Nephron (organoid): Measurements from ENCODE around the gene GPR152.

Experiments
- H3K27ac Mint-ChIP-seq, 3 experiments: 2 replicates each; pipeline ENCODE4 v1.8.0; 2020; ENCODE audit warnings: mixed read lengths in 3 of 3, mild to moderate bottlenecking in 2 of 3, moderate library complexity in 1 of 3
- H3K27me3 Mint-ChIP-seq: 2 replicates; pipeline ENCODE4 v1.8.0; 2021; ENCODE audit warnings: low read depth, mild to moderate bottlenecking, moderate library complexity, mixed read lengths
- H3K36me3 Mint-ChIP-seq: 2 replicates; pipeline ENCODE4 v1.8.0; 2020; ENCODE audit warnings: low read depth, mixed read lengths
- H3K4me1 Mint-ChIP-seq: 2 replicates; pipeline ENCODE4 v1.8.0; 2020; ENCODE audit warnings: mixed read lengths
- H3K4me3 Mint-ChIP-seq, 3 experiments: 2 replicates each; pipeline ENCODE4 v1.8.0; 2020; ENCODE audit warnings: mild to moderate bottlenecking in 3 of 3, mixed read lengths in 3 of 3, moderate library complexity in 2 of 3
- H3K9me3 Mint-ChIP-seq: 2 replicates; pipeline ENCODE4 v1.8.0; 2020; ENCODE audit warnings: mixed read lengths
- CTCF ChIP-seq, 3 experiments: fragments of 200-600 bp; sonication (generic); IDR thresholded peaks; one replicate each; pipeline ENCODE4 v1.5.0; 2021; ENCODE audit warnings: antibody characterized with exemption in 3 of 3; ENCODE audit not compliant: unreplicated experiment in 3 of 3

The GPR152 gene

DNA sequence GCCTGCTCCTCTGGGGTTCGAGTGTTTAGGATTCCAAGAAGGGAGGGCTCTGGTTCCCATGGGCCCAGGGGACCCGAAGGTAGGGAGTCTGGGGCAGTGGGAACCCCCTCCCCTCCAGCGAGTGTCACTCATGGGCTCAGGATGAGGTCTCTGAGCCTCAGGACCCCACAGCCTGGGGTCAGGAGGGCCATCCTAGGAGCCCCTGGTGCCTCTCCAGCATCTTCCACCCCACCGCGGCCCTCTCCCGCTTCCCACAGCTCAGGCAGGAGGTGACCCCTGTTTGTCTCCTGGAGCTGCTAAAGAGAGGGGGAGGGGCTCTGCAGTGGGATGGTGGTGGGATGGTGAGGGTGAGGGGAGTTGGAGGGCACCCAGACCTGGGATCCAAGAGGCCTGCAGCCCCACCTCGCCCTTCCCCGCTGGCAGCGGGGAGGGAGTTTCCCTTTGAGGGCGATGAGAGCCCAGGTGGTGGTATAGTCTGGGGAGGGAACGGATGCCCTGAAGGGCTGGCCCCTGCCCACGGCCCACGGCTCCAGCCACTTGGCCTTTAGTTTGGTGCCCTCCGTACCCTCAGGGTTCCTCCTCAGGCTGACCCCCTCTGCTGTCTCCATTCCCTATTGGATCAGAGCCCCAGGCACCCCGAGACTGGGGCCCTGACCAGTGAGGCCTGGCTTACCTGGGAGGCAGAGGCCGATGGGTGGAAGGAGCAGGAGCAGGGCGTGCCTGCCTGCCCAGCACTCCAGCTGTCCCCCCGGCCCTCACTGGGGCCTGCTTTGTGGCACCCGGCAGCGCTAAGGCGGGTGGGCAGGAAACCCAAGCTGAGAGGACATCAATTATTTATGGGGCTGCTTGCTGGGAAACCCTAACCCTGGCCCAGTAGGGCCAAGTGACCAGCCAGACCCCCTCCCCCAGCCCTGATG, 1.5 kb upstream of the GPR152 start:
- no peak for TF ChIP-seq CTCF (IDR thresholded peaks at IDR 0.05; ENCODE audit: unreplicated experiment in 3 of 3)
- Mint-ChIP-seq H3K27ac (no peak overlapping the region), H3K27me3 (peaks cover 4% of the 10 kb centered on the region), H3K9me3 (no peaks in the 10 kb centered on the region), H3K4me1 (no peaks in the 10 kb centered on the region), H3K4me3 (no peak overlapping the region), H3K36me3 (no peaks in the 10 kb centered on the region)

DNA sequence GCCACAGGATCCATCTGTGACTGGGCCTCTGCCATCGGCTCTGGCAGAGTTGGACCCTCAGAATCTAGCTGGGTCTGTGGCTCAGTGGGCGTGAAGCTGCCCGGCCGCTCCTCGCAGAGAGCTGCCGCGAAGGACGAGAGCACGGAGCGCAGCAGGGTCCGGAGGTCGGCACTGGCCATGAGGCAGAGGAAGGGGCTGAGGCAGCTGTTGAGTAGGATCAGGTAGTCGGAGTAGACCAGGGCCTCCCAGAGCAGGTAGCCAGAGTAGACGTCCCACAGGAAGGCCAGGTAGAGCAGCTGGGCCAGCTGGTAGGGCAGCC, 912 bp downstream of the GPR152 start:
- no peak overlapping the region for H3K27ac Mint-ChIP-seq

GRCh38 chr11:67450796-67451657, 1.5 kb downstream of the GPR152 start:
- H3K27me3 Mint-ChIP-seq: peaks cover 5% of the 10 kb centered on the region
- H3K9me3 Mint-ChIP-seq: no peaks in the 10 kb centered on the region
- H3K4me1 Mint-ChIP-seq: no peaks in the 10 kb centered on the region
- no peak for TF ChIP-seq CTCF (IDR thresholded peaks at IDR 0.05; ENCODE audit: unreplicated experiment in 3 of 3)
- no peak overlapping the region for H3K4me3 Mint-ChIP-seq
- H3K27ac Mint-ChIP-seq: no peak overlapping the region
- no peaks in the 10 kb centered on the region for H3K36me3 Mint-ChIP-seq

More for the DNA sequence above, 912 bp downstream of the GPR152 start:
- no peak for TF ChIP-seq CTCF (IDR thresholded peaks at IDR 0.05; ENCODE audit: unreplicated experiment in 3 of 3)
- Mint-ChIP-seq H3K4me1 (no peaks in the 10 kb centered on the region), H3K36me3 (no peaks in the 10 kb centered on the region), H3K27me3 (peaks cover 5% of the 10 kb centered on the region), H3K4me3 (no peak overlapping the region), H3K9me3 (no peaks in the 10 kb centered on the region)

- H3K4me3 Mint-ChIP-seq: no peak overlapping the region
- no peaks in the 10 kb centered on the region for H3K4me1 Mint-ChIP-seq
- peaks cover 5% of the 10 kb centered on the region for H3K27me3 Mint-ChIP-seq
- no peaks in the 10 kb centered on the region for H3K9me3 Mint-ChIP-seq
- H3K36me3 Mint-ChIP-seq: no peaks in the 10 kb centered on the region
- no peak for TF ChIP-seq CTCF (IDR thresholded peaks at IDR 0.05; ENCODE audit: unreplicated experiment in 3 of 3)
- H3K27ac Mint-ChIP-seq: peak overlapping the region in 2 of 3 experiments; percentile 15 to 21
These were observed 3.2 kb downstream of the GPR152 start for GRCh38 chr11:67449116-67449844.

DNA sequence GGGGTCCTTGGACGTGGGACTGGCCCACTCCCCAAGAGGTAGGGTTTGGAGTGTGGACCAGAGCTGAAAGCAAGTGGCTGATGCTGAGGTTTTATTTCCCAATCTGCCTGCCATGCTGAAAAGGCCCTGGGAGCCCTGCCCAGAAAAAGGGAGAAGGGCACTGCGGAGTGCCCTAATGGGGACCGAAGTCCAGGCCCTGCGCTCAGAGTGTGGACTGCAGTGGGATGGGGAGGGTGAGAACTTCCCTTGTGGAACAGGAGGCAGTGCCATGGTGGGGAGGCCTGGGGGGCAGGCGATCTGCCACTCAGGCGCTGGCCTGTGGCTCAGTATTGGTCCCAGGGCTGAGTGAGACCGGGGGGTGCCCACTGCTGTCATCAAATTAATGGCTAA, 4.3 kb downstream of the GPR152 start:
- no peak for TF ChIP-seq CTCF (IDR thresholded peaks at IDR 0.05; ENCODE audit: unreplicated experiment in 3 of 3)
- Mint-ChIP-seq H3K9me3 (no peaks in the 10 kb centered on the region), H3K4me3 (no peak overlapping the region), H3K27ac (no peak overlapping the region), H3K27me3 (peaks cover 5% of the 10 kb centered on the region), H3K4me1 (no peaks in the 10 kb centered on the region), H3K36me3 (no peaks in the 10 kb centered on the region)
